K562 (cell line): ENCODE data around the gene DLST. TPM values are rescaled to one million over a fixed set of nuclear protein-coding genes. Genes with fewer than 3 reads are reported as not detected.

Experiments used
- ATAC-seq: fragments of 200-7000 bp; cut with Tn5 transposase; 3 replicates; pipeline ENCODE4 v1.9.1; 2020; ENCODE audit warnings: moderate library complexity
- BruUV-seq: library from RNA; stranded (reverse); fragments of 400-500 nt; replicated peaks from 2 replicates; lab custom pipeline; 2021; lab: Mats Ljungman, UMichigan
- CTCF ChIA-PET: fragments of 300-600 bp; formaldehyde crosslinking; extraction: SDS; loops from one replicate; lab custom pipeline; 2021; ENCODE audit warnings: low intra/inter-chr PET ratio; lab: Yijun Ruan, JAX
- POLR2A ChIA-PET: fragments of 300-600, 350-650 bp; sonication (Branson Sonifier 250); formaldehyde crosslinking; extraction: SDS; loops from one replicate; lab custom pipeline; 2021; ENCODE audit warnings: antibody characterized with exemption, inconsistent platforms; lab: Yijun Ruan, JAX
- DNase-seq, 4 experiments: peaks; one replicate each; pipeline versions ENCODE4 v3.0.0 to v3.0.0-alpha.2; 2011 to 2018; ENCODE audit warnings: low spot score in 3 of 4, mixed read lengths in 3 of 4; ENCODE audit errors: extremely low read depth in 1 of 4
- FAIRE-seq: peaks from 2 replicates; lab custom pipeline; 2011; peaks lifted over from hg19 to GRCh38; lab: Jason Lieb, UNC
- H2AFZ ChIP-seq: 2 replicates; pipeline ENCODE4 v1.6.0; 2011; ENCODE audit warnings: low read depth, low read length, control low read depth, inconsistent platforms
- H3K27ac ChIP-seq: fragments of 200-600 bp; 3 replicates; pipeline ENCODE4 v1.8.0; 2011; ENCODE audit warnings: low read depth, mild to moderate bottlenecking, control low read depth, inconsistent platforms, low read length, moderate library complexity, mixed read lengths; ENCODE audit errors: extremely low read depth
- H3K27me3 ChIP-seq, 2 experiments: fragments of 300-600 bp in 1 of 2; 2 replicates in 1 of 2; 3 replicates in 1 of 2; pipeline versions ENCODE4 v1.6.0 to v1.8.0; 2011; ENCODE audit warnings: inconsistent platforms in 2 of 2, low read length in 2 of 2, mild to moderate bottlenecking in 1 of 2, mixed read lengths in 1 of 2, moderate library complexity in 1 of 2; ENCODE audit not compliant: control insufficient read depth in 2 of 2, insufficient read depth in 2 of 2
- H3K36me3 ChIP-seq: fragments of 300-600 bp; 3 replicates; pipeline ENCODE4 v1.8.0; 2011; ENCODE audit warnings: mild to moderate bottlenecking, low read length, inconsistent platforms; ENCODE audit not compliant: control insufficient read depth, insufficient read depth
- H3K4me1 ChIP-seq, 2 experiments: fragments of 200-600 bp in 1 of 2; replicated peaks in 1 of 2; 2 replicates in 1 of 2; 3 replicates in 1 of 2; pipeline versions ENCODE4 v1.5.1 to v1.8.0; 2011; ENCODE audit warnings: inconsistent platforms in 2 of 2, low read length in 2 of 2, mild to moderate bottlenecking in 1 of 2, mixed read lengths in 1 of 2, moderate library complexity in 1 of 2; ENCODE audit not compliant: control insufficient read depth in 2 of 2, insufficient read depth in 2 of 2
- H3K4me2 ChIP-seq: 2 replicates; pipeline ENCODE4 v1.6.1; 2011; ENCODE audit warnings: low read length, control low read depth, inconsistent platforms, mixed read lengths; ENCODE audit not compliant: insufficient read depth
- H3K4me3 ChIP-seq: fragments of 200-600 bp; sonication (generic), shearing (Covaris generic); 2 replicates; pipeline ENCODE4 v1.5.1; 2016; ENCODE audit warnings: control low read depth, inconsistent platforms
- H3K79me2 ChIP-seq: fragments of 200-600 bp; 3 replicates; pipeline ENCODE4 v1.8.0; 2011; ENCODE audit warnings: low read length, inconsistent platforms; ENCODE audit not compliant: control insufficient read depth, insufficient read depth
- H3K9ac ChIP-seq, 2 experiments: 2 replicates each; pipeline versions ENCODE4 v1.6.0 to v1.6.1; 2011; ENCODE audit warnings: low read depth in 2 of 2, low read length in 2 of 2, control low read depth in 1 of 2, inconsistent platforms in 1 of 2, mild to moderate bottlenecking in 1 of 2, mixed read lengths in 1 of 2; ENCODE audit not compliant: insufficient read depth in 1 of 2
- H3K9me1 ChIP-seq: one replicate; pipeline ENCODE4 v1.6.0; 2011; ENCODE audit warnings: inconsistent platforms, mild to moderate bottlenecking, low read length, moderate library complexity; ENCODE audit not compliant: control insufficient read depth, insufficient read depth
- H3K9me3 ChIP-seq: replicated peaks from 2 replicates; pipeline ENCODE4 v1.5.1; 2011; ENCODE audit warnings: low read depth, low read length, inconsistent platforms; ENCODE audit not compliant: control insufficient read depth, insufficient read depth
- H4K20me1 ChIP-seq: replicated peaks from 2 replicates; pipeline ENCODE4 v1.6.1; 2011; ENCODE audit warnings: low read length, inconsistent platforms, mixed read lengths; ENCODE audit not compliant: control insufficient read depth, insufficient read depth
- ARID2 ChIP-seq: fragments of 450-650 bp; IDR thresholded peaks from 2 replicates; pipeline ENCODE4 v1.6.1; 2017; ENCODE audit warnings: antibody characterized with exemption, mild to moderate bottlenecking
- BDP1 ChIP-seq: IDR thresholded peaks from 3 replicates; pipeline ENCODE4 v1.6.1; 2011; ENCODE audit not compliant: insufficient read length, insufficient read depth
- GATAD2B ChIP-seq: fragments of 450-650 bp; IDR thresholded peaks from 2 replicates; pipeline ENCODE4 v1.6.1; 2017; ENCODE audit warnings: mild to moderate bottlenecking, borderline replicate concordance
- JUND ChIP-seq, 2 experiments: IDR thresholded peaks; 2 replicates in 1 of 2; 3 replicates in 1 of 2; pipeline ENCODE4 v1.6.1; 2011; ENCODE audit warnings: borderline replicate concordance in 2 of 2, low read depth in 2 of 2, low read length in 2 of 2, improper control_type of control experiment in 1 of 2, missing biosample characterization in 1 of 2, missing genetic modification characterization in 1 of 2, missing genetic modification reagents in 1 of 2
- MTA1 ChIP-seq: fragments of 450-650 bp; IDR thresholded peaks from 2 replicates; pipeline ENCODE4 v1.6.1; 2017; ENCODE audit warnings: borderline replicate concordance
- NR2C1 ChIP-seq, 2 experiments: fragments of 450-650 bp; IDR thresholded peaks; 2 replicates each; pipeline ENCODE4 v1.6.1; 2017; ENCODE audit warnings: mild to moderate bottlenecking in 2 of 2, antibody characterized with exemption in 1 of 2, inconsistent platforms in 1 of 2, missing compliant biosample characterization in 1 of 2, missing genetic modification characterization in 1 of 2
- RHOXF2B ChIP-seq: fragments of 250-450 bp; sonication (Bioruptor Pico); conservative IDR thresholded peaks from 2 replicates; pipeline ENCODE4 v1.5.1; 2021
- SLC30A9 ChIP-seq: fragments of 250-450 bp; sonication (Bioruptor Pico); IDR thresholded peaks from 2 replicates; pipeline ENCODE4 v1.8.0; 2022; ENCODE audit warnings: mild to moderate bottlenecking, moderate library complexity
- U2AF1 ChIP-seq: fragments of 200-400 bp; formaldehyde crosslinking; optimal IDR thresholded peaks from 2 replicates; pipeline ENCODE3; 2017; ENCODE audit warnings: mild to moderate bottlenecking, low read depth, low read length, moderate library complexity
- YBX1 ChIP-seq: fragments of 450-650 bp; IDR thresholded peaks from 2 replicates; pipeline ENCODE4 v1.7.1; 2016; ENCODE audit warnings: mild to moderate bottlenecking
- ZNF311 ChIP-seq: fragments of 250-450 bp; sonication (Bioruptor Pico); IDR thresholded peaks from 2 replicates; pipeline ENCODE4 v1.4.0; 2020; ENCODE audit warnings: mild to moderate bottlenecking, moderate library complexity
- WGBS: fragments of 100-300 bp; shearing (Covaris generic); methylation state at CpG from one replicate; pipeline ENCODE4 v1.1.6; 2016; ENCODE audit warnings: low coverage, mixed read lengths; ENCODE audit not compliant: insufficient coverage; ENCODE audit errors: missing lambda C conversion rate; 5-methylcytosine and 5-hydroxymethylcytosine counted together
- in situ Hi-C: fragments of 300-500 bp; cut with MboI; formaldehyde crosslinking; loops from 4 replicates; pipeline ENCODE4 v1.15.0; 2018; ENCODE audit warnings: inconsistent platforms, mixed read lengths
- intact Hi-C: fragments of 100-400 bp; cut with micrococcal nuclease; formaldehyde crosslinking; loops from 2 replicates; pipeline ENCODE4 v1.14.2; 2022
- polyA plus RNA-seq, 8 experiments: library from polyadenylated mRNA; depleted of rRNA in 4 of 8; stranded (reverse) in 5 of 8; unstranded in 3 of 8; fragments of >200 nt; fragmentation: Nextera tagmentation in 2 of 8; fragmentation: Illumina TruSeq in 1 of 8; extraction: Ambion mirVana in 2 of 8; extraction: Trizol in 1 of 8; gene quantifications; 2 replicates each; pipeline versions ENCODE4 v1.2.1 to v1.2.3, GENCODE V29; 2011 to 2014; ENCODE audit warnings: inconsistent platforms in 1 of 8, missing spikeins in 1 of 8
- total RNA-seq, 7 experiments: library from RNA; depleted of rRNA in 6 of 7; stranded (reverse); fragments of >200 nt in 6 of 7; fragmentation: Illumina TruSeq in 2 of 7; extraction: Trizol in 2 of 7; gene quantifications; 2 replicates each; pipeline versions ENCODE4 v1.2.1 to v1.2.3, GENCODE V29; 2011 to 2021; ENCODE audit warnings: low replicate concordance in 1 of 7
- TF ChIP-seq, protein P1 (sequence below): fragments of 250-450 bp; sonication (Bioruptor Pico); IDR thresholded peaks from 2 replicates; pipeline ENCODE4 v1.8.0; 2022; ENCODE audit warnings: moderate library complexity, mild to moderate bottlenecking, inconsistent platforms
- TF ChIP-seq, protein P2 (sequence below): fragments of 250-450 bp; sonication (Bioruptor Pico); IDR thresholded peaks from 2 replicates; pipeline ENCODE4 v1.5.0; 2021; ENCODE audit warnings: mild to moderate bottlenecking, borderline replicate concordance
- TF ChIP-seq, protein P3 (sequence below), 2 experiments: fragments of 450-650 bp in 1 of 2; sonication (generic) in 1 of 2; formaldehyde crosslinking in 1 of 2; IDR thresholded peaks in 1 of 2; conservative IDR thresholded peaks in 1 of 2; 2 replicates each; pipeline versions ENCODE4 v1.6.1 to v1.8.1; 2016 to 2023; ENCODE audit warnings: mild to moderate bottlenecking in 2 of 2, moderate library complexity in 2 of 2, inconsistent platforms in 1 of 2, missing genetic modification reagents in 1 of 2
- TF ChIP-seq, protein P4 (sequence below): fragments of 450-650 bp; IDR thresholded peaks from 2 replicates; pipeline ENCODE4 v1.7.0; 2016; ENCODE audit warnings: borderline replicate concordance

DLST gene
- total and polyA plus RNA-seq, 9 of the 15 experiments (the other 6 are each of a cell fraction or from before 2014, with no cell fraction given) = 3.0 to 73.7 (median 45.4) TPM

DNA sequence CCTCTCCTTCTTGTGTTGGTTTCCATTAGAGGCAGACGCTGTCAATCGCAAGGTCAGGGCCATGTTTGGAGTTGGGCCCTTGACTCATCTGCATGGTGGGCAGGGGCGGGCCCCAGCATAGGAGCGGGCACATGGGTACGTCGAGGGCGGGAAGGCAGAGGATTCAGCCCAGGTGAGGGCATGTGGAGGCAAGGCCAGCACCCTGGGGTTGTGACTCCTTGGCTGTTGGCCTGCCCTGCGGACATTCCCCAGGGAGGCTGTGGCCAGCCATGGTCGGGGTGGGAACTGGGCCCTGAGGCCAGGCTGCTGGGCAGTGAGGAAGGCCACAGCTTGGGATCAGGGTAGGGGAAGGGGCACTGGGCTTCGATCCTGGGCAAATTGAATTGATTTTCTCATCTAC, 31.1 kb downstream of the DLST start:
- CTCF ChIA-PET = no interaction called here
- H3K36me3 ChIP-seq = no peaks in the 10 kb centered on the region
- ATAC-seq (no peak), FAIRE-seq (no peak), DNase-seq (no peak)
- intact Hi-C loops = loop anchor here (10.0 kb wide), 1 partner anchor 392 kb away; no protein-coding TSS in a partner anchor
- in situ Hi-C loops = loop anchor here (10.0 kb wide), 1 partner anchor 162 kb away; no protein-coding TSS in a partner anchor
- WGBS = 82% methylated on average over 7 of the region's 10 CpGs
- H3K79me2 ChIP-seq = no peaks in the 10 kb centered on the region
- no peaks in the 10 kb centered on the region for H3K9me3 ChIP-seq
- H3K9me1 ChIP-seq = no peaks in the 10 kb centered on the region
- no peak overlapping the region for H3K4me2 ChIP-seq
- peaks cover 6 to 28% of the 10 kb centered on the region in 2 experiments; a peak in 2 of 5 replicates for H3K4me1 ChIP-seq
- POLR2A ChIA-PET = interaction anchor here (0.8 kb wide), 1 partner anchor 205 kb away, joined by 3 read pairs; no protein-coding TSS in a partner anchor
- H3K27ac ChIP-seq = no peak overlapping the region
- H3K9ac ChIP-seq = 0 out of 4 replicates have a peak overlapping the region, but pooled peaks of 1 of the 2 experiments have one; percentile 26
- no peaks in the 10 kb centered on the region for H3K27me3 ChIP-seq
- no TSS peak for BruUV-seq
- H2AFZ ChIP-seq = no peak overlapping the region
- H4K20me1 ChIP-seq = no peaks in the 10 kb centered on the region
- H3K4me3 ChIP-seq = no peak overlapping the region
- TF ChIP-seq ARID2 (no peak), MTA1 (no peak), JUND (IDR thresholded peaks at IDR 0.05; ENCODE audit: borderline replicate concordance, low read depth, low read length) (no peak), JUND (tag; IDR thresholded peaks at IDR 0.05; ENCODE audit: borderline replicate concordance, low read depth, low read length) (no peak), GATAD2B (no peak), U2AF1 (no peak), NR2C1 (IDR thresholded peaks at IDR 0.05) (no peak), NR2C1 (tag; IDR thresholded peaks at IDR 0.05) (no peak), RHOXF2B (CRISPR knock-in tag) (no peak), BDP1 (no peak), ZNF311 (CRISPR knock-in tag) (no peak), YBX1 (no peak), SLC30A9 (CRISPR knock-in tag) (no peak)
- TF ChIP-seq, protein P1, sequence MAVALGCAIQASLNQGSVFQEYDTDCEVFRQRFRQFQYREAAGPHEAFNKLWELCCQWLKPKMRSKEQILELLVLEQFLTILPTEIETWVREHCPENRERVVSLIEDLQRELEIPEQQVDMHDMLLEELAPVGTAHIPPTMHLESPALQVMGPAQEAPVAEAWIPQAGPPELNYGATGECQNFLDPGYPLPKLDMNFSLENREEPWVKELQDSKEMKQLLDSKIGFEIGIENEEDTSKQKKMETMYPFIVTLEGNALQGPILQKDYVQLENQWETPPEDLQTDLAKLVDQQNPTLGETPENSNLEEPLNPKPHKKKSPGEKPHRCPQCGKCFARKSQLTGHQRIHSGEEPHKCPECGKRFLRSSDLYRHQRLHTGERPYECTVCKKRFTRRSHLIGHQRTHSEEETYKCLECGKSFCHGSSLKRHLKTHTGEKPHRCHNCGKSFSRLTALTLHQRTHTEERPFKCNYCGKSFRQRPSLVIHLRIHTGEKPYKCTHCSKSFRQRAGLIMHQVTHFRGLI (CRISPR knock-in tag) = no peak
- TF ChIP-seq, protein P2, sequence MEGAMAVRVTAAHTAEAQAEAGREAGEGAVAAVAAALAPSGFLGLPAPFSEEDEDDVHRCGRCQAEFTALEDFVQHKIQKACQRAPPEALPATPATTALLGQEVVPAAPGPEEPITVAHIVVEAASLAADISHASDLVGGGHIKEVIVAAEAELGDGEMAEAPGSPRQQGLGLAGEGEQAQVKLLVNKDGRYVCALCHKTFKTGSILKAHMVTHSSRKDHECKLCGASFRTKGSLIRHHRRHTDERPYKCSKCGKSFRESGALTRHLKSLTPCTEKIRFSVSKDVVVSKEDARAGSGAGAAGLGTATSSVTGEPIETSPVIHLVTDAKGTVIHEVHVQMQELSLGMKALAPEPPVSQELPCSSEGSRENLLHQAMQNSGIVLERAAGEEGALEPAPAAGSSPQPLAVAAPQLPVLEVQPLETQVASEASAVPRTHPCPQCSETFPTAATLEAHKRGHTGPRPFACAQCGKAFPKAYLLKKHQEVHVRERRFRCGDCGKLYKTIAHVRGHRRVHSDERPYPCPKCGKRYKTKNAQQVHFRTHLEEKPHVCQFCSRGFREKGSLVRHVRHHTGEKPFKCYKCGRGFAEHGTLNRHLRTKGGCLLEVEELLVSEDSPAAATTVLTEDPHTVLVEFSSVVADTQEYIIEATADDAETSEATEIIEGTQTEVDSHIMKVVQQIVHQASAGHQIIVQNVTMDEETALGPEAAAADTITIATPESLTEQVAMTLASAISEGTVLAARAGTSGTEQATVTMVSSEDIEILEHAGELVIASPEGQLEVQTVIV (CRISPR knock-in tag) = no peak
- TF ChIP-seq, protein P3, sequence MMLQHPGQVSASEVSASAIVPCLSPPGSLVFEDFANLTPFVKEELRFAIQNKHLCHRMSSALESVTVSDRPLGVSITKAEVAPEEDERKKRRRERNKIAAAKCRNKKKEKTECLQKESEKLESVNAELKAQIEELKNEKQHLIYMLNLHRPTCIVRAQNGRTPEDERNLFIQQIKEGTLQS (IDR thresholded peaks at IDR 0.05) = no peak
- TF ChIP-seq, protein P3 (CRISPR knock-in tag; conservative IDR thresholded peaks at IDR 0.05) = no peak
- TF ChIP-seq, protein P4, sequence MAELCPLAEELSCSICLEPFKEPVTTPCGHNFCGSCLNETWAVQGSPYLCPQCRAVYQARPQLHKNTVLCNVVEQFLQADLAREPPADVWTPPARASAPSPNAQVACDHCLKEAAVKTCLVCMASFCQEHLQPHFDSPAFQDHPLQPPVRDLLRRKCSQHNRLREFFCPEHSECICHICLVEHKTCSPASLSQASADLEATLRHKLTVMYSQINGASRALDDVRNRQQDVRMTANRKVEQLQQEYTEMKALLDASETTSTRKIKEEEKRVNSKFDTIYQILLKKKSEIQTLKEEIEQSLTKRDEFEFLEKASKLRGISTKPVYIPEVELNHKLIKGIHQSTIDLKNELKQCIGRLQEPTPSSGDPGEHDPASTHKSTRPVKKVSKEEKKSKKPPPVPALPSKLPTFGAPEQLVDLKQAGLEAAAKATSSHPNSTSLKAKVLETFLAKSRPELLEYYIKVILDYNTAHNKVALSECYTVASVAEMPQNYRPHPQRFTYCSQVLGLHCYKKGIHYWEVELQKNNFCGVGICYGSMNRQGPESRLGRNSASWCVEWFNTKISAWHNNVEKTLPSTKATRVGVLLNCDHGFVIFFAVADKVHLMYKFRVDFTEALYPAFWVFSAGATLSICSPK = no peak
